ENCODE data around the gene ERCC8.

The ERCC8 gene

DNA sequence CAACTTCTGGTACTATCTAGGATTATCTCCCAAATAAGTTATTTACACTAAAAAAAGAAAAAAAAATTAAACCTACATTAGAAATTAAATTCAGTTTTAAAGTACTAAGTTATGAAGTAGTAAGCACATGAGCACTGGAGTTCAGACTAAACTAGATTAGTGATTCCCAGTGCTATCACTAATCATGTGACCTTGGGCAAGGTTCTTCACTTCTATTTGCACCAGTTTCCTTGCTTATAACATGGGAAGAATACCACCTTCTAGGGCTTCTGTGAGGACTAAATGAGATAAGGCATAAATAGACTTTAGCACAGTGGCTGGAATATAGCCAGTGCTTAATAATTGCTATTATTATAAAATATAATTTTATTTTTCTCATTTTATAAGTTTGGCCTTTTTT lies 111.3 kb downstream of the ERCC8 start:
- DNase-seq, result no peak

DNA sequence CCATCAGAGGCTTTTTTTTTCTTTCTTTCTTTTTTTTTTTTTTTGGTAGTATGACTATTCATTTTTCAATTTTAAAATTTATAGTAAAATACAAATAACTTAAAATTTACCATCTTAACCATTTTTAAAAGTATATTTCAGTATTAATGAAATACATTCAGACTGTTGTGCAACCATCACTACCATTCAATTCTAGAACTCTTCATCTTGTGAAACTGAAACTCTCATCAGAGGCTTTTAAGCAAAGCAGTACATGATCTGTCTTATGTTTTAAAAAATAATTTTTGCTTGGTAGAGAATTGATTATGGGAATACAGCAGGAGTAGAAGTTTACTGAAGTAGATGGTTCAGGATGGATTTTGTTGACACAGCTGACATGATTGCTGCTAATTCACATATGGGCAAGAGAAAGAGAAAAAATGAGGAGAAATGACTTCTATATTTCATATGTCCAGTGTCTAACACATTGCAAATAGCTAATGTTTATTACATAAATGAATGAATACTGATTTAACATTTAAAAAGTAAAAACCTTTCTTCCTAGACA lies 114.2 kb downstream of the ERCC8 start:
- no peak for DNase-seq

DNA sequence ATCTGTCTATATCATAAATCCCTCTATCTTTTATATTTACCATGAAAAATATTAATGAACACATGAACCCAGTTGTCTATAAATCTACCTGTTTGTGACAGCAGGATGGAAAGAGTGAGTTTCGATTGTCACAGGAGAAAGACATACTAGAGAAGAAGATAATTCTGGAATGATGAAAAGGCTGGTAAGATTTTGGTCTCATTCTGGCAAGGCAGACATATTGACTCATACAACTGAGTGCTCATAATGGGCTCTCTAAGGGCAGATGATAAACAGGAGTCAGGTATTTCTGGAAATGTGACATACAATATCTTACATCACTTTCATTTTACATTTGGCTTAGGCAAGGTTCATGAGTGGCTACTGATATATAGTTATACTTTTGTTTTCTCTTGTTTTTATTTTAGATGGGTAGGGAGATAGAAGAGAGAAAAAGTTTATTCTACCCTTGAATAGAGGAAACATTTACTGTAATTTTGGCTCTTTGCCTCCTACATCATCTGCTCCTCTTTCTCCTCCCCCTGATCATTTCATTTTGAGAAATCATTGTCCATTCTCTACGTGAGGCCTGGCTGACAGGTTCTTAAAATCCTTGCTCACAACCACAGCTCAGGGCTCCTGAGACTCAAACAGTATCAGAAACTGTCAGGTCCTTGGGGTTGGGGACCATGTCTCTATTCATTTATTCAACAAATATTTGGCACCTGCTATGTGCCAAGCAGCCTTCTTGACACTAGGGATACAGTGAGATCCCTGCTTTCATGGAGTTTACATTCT lies 115.2 kb downstream of the ERCC8 start:
- DNase-seq, result no peak

DNA sequence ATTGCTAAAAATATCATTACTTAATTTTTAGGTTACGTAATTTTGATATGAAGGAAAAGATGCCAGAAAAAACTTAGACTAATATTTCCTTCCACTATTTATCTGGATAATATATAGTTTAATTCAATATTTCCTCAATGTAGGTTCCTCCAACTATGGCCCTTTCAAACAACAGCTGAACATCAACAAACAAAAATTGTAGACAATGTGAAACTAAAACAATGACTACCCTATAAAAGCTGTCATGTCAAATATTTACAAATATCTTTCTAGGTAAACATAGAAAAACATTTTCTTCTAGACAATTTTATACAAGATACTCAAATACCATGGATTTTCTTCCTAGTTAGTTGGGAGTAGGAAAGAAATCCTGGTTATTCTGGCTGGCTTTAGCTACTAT lies 117.7 kb downstream of the ERCC8 start:
- no peak for DNase-seq

DNA sequence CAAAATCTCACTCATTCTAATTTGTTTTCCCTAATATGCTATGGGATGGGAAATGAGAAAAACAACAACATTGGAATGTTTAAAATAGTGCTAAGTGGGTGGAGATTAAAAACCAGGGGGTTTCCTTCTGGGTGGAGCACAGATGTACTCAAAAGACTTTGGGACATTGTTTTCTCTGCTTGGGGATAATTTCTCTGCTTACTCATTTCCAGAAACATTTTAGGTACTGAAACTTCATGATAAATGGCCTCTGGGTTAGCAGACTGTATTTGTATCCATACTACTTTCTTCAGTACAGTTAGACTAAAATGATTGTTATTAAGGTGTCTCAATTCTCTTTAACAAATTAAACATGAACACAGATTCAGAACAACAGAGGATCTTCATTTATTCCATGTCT lies 118.2 kb downstream of the ERCC8 start:
- no peak for DNase-seq
